HG03060 (cell line): ENCODE results near the gene TSEN54.

Source experiments
- ATAC-seq: cut with Tn5 transposase; IDR thresholded peaks from one replicate; pipeline ENCODE4 v1.9.1; 2021; ENCODE audit warnings: low read depth, moderate number of reproducible peaks; ENCODE audit not compliant: unreplicated experiment

TSEN54 gene

DNA sequence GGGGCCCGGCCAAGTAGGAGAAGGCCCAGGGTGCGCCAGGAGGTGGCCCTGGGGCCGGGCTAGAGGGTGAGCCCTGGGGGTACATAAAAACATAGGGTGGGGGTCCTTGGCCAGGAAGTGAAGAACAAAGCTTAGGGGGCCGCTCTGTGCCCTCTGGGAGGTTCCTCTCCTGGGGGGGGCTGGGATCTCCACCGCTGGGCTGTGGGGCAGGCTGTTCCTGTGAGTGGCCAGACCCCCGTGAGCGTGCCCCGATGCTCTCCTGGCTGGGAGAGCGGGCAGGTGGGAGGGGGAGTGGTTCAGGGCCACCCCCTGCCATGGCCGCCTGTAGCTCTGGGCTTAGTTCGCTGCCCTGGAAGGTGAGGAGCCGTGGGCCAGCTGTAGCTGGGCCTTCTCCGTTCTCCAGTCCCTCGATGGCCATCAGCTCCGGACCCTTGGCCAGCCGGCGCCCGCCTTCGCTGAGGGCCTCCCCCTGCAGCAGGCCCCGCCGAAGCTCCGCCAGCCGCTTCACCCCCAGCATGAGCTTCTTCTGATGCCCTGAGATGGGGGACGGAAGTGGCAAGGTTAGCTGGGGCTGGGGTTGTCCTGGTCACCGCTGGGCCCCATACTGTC, 13.5 kb upstream of the TSEN54 start:
- ATAC-seq = no peak

DNA sequence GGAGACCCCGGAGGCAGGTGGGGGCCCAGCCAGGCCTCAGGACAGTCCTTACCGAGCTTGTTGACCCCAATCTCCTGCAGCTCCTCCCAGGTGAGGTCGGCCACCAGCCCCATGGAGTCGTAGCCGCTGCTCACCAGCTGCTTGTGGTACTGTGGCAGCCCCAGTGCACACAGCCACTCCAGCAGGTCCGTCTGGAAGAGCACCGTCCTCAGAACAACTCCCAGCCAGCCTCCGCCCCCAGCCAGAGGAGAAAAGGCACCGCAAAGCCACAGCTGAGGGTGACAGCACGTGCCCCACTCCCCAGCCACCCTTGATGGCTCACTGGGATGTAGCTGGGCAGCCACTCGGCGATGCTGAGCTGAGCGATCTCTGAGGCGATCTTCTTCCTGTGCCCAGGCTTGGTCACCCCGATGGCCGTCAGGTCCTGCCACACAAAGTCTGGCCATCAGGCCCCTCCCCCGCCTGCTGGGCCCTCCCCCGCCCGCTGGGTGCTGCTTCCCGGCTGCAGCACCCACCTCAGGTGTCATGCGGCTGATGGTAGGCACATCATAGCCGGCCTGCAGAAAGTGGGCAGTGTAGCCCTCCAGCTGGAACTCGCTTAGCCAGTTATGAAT, 12.9 kb upstream of the TSEN54 start:
- ATAC-seq = no peak

DNA sequence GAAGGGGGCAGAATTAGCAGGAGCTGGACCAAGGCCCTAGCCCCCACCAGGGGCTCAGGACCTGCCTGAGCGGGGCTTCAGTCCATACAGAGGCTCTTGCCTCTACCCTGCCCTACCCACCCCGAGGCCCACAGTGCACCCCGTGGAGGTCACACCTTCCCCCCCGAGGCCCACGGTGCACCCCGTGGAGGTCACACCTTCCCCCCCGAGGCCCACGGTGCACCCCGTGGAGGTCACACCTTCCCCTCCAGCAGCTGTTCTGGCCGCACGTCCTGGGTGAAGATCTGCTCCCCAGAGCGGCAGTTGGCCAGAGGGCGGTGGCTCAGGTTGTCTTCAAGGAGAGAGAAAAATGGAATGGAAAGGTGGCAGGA, 12.4 kb upstream of the TSEN54 start:
- no peak for ATAC-seq

DNA sequence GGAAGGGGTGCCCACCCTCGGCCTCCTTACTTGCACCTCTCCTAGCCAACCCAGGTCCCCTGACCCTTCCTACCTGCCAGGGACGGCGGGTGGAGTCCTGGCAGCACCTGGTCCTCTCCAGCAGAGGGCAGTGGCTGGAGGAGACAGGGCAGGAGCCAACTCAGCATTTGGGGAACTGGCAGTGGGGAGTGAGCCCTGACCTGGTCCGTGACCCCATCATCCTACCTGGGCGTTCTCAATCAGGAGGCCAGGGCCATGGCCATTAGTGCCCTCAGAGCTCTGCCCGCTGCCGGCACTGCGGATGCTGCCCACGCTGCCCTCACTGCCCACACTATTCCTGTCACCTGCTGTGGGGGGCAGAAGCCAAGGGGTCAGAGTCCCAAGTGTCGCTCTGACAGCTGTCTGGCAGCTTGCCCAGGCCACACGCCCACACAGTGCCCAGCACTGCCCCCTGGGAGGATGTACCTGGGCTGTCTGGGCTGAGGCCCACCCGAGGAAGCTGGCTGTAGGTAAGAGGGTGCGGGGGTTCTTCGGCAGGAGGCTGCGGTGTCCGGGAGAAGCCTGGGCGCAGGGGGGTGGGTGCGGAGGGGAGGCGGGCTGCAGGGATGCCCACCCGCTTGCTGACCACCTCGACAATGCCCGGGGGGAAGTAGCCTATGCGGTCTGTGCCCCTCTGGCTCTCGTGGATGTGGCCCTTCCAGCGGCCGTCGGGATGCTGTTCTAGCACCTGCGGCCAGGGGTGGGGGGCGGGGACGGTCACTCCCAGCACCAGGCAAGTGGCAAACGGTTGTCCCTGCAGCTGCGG, 11.8 kb upstream of the TSEN54 start:
- ATAC-seq = no peak

DNA sequence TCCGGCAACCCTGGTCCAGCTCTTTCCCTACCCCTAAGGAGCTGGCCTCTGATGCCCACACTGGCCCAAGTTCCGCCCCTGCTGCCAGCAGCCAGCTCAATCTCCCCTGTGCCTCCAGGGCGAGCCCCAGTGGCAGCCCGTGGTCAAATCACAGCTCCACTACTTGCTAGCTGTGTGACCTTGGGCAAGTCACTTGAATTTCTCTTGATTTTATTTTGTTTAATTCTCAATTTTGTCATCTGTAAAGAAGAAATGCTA, 11.2 kb upstream of the TSEN54 start:
- ATAC-seq = no peak

DNA sequence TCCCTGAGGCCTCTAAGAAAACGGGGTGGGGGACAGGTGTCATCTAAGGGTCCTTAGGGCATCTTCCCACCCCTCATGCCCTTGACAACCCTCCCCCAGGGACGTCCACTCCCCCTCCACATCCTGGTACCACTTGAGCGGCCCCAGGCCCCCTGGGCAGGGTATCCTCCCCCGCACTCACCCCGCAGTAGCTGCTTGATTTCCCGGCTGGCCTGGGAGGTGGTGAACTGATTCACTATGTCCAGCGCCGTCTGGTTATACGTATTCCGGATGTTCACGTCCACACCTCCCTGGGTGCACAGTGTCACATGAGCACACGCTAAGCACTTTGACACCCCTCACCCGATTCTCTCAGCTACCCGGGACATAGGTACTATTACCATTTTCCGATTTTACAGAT, 10.7 kb upstream of the TSEN54 start:
- ATAC-seq = no peak

DNA sequence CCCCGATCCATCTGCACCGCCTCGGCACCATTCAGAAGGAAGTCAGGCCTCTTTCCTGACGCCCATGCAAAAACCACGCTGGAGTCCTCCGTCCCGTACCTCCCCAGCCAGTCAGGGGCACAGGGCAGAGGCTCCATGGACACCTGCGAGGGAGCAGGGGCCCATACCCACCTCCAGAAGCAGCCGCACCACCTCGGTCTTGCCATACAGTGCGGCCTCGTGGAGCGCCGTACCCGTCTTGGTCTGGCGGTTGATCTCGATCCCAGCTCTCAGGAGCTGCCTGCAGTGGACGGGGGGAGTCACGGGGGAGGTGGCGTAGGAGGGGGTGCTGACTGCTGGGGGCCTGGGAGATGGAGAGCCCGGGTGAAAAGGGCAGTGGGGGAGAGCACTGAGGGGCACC, 10.2 kb upstream of the TSEN54 start:
- no peak for ATAC-seq

DNA sequence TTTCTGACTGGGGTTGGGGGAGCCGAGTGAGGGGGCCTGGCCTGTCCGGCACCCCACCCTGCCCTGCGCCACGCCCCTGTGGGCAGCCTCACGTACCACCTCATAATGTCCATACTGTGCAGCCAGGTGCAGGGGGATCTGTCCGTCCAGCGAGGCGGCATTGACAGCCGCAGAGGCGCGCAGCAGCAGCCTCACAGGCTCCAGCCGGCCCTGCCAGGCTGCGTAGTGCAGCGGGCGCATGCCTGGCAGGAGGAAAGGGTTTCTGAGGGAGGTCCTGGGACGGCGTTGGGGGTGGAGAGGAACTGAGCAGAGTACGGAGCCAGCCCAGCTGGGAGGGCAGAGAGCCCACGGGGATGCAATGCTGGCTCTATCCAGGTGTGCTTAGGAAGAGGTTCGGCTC, 9.4 kb upstream of the TSEN54 start:
- ATAC-seq = no peak

DNA sequence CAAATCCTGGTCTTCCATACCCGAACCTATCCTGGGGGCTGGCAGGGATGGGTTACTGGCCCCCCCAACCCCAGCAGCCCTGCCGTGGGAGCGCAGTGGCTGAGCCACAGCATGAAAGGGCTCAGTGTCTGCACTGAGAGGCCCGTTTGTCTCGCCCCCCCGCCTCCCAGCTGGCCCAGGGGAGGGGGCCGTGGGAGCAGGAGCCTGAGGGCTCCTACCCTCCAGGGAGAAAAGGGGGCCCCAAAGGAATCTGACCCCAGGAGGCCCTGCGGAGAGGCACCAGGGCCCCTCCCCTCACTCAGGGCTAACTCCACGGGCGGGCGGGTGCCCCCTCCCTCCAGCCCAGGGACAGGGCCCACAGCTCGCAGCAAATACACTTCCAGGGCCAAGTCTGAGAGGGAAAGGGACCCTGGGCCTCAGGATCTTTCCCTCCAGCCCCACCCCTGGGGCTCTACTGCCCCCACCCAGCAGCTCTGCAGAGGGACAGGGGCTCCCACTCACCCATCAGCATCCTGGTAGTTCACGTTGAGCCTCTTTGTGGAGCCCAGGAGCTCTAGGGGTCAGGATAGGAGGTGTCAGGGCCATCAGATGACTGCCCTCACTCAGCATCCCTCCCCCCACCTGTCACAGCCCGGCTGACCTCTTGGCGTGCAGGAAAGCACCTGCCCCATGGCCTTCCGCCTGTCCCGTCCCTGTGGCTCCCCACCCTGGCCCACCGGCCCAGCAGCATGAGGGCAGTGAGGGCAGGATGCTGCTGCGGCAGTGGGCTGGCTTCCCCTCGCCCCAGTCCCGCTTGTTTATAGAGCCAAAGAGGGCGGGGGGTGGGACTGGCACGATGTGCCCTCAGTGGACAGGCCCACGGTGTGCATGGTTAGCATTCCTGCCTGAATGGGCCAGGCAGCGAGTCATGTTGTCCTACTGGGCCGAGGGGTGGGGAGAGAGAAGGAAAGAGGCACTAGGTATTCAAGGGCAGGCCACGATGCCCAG, 8.3 kb upstream of the TSEN54 start:
- ATAC-seq = no peak

DNA sequence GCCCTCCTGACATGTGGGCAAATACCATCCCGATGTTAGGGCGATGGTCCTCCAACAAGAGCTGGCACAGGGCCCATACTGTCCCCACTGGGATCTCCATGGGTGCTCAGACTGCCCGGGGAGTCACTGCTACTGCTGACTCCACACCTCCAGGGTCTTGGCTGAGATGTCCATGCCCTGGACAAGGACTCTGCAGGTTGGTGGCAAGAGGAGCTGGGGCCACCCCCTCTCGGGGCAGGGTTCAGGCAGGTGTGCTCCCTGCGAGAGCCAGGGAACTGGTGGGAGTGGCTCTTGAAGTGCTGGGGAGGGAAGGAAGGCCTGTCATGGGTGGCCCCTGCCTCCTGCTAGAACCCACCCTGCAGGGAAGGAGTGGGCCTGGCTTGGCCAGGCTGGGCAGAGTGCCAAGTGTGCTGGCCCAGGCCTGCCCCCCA, 7.4 kb upstream of the TSEN54 start:
- no peak for ATAC-seq

DNA sequence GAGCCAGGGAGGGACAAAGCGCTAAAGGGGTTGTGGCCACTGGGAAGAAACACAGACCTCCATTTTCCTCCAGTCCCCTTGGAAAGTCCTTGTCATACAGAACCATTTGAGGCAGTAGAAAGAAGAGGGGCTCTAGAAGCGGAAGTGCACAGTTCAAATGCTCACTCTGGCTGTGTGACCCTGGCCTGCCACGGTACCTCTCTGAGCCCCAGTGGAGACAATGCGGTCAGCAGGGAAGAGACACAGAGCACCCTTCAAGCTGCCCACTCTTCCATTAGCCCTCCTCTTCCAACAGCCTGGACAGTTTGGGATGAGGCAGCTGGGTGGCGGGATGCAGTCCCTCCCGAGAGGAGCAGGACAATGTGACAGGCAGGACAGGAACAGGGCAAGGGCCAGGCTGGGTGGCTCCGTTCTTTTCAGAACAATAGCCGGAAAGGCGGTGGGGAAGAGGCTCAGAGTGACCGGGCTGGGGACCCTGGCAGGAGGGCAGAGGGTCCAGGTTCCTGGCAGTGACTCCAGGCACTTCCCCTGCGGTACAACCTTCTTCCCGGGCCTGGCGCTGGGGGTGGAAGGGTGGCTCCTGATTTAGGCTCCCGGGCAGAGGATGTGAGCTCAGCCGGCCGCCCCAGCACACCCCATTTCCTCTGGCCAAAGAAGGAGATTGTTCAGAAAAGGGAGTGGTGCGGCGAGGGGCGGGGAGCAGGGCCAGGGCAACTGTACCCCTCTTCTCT, 6.6 kb upstream of the TSEN54 start:
- no peak for ATAC-seq

DNA sequence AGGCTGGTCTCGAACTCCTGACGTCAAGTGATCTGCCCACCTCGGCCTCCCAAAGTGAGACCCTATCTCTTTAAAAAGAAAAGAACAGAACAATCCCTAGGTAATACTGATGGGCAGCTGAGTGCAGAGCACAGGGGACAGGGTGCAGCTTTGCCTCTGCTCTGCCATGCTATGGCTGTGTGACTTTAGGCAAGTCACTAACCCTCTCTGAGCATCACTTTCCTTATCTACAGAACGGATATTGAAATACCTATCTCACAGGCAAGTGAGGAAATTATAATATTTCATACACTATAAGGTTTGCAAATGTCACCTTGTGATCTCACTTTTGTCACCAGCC, 5.1 kb upstream of the TSEN54 start:
- ATAC-seq = no peak

DNA sequence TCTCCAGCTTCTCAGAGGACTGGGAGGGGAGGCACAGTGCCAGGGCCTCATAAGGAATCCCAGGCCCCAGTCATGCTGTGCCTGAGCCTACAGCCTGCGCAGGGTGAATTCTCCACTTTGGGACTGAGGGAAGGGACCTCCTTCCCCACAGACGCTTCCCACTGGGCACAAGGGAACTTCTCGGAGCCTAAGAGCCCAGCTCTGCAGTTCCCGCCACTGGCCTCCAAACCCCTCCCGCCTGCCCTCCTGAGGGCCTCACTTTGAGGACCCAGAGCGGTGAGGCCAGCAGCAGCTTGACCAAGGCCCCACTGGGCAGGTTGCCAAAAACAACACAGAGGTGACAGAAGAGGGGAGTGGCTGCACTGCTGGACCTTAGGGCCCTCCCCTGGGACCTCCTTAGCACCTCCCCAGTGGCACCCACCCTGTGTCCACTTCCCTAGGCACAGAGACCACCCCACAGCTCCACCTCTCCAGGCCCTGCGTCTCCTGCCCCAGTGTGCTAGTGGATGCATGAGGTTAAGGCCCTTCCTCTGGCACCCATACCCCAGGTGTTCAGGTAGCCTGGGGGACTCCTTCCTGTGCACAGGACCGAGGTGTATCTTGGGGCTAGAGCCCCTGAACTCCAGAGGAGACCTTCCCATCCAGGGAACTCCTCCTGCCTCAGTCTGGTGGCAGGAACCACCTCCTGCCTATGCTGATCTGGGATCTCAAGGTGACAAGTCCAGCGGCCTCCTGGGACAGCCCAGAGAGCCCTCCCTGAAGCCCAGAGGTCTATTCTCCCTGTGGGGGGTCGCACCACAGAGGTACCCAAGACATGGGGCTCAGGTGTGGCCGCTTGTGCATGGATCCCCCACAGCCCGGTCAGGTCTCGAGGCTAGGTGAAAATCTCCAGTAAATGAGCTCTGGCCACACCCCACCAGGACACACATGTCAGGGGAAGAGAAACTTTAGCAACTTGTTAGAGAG, 4.4 kb upstream of the TSEN54 start:
- no peak for ATAC-seq

DNA sequence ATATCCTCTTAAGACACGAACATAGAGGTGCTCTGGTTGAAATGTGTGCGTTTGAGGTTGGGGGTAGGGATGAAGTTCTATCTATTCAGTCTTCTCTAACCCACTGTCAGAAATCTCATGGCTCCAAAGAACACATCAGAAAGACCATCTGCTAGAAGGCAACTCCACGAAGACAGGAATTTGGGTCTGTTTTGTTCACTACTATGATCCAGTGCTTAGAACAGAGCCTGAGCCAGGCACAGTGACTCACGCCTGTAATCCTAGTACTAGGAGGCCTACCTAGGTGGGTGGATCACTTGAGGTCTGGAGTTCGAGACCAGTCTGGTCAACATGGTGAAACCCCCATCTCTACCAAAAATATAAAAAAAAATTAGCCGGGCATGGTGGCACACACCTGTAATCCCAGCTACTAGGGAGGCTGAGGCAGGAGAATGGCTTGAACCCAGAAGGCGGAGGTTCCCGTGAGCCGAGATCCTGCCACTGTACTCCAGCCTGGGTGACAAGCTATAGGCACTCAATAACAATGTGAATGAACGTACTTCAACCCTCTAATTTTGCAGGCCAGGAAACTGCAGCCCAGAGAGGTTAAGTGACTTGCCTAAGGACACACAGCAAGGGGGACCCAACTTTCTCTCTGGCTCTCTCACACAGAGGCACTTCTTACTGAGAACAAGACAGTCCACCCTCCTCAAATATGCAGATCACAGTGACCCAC, 3.2 kb upstream of the TSEN54 start:
- ATAC-seq = no peak

DNA sequence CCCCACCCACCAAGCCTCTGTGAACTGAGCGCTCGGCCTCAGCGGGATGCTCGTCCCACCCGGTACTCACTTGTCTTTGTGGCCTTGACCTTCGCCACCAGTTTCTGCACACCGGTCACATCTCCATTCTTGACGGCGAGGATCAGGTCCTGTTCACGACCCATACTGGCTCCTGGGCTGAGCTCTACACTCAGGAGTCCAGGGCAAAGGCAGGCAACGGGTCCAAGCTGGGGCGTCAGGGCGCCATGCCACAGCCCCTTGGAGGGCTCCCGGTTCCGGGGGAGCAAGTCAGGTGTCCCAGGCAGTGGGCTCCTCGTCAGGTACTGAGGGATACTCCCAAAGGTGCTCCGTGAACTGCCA, 2.7 kb upstream of the TSEN54 start:
- ATAC-seq = no peak

DNA sequence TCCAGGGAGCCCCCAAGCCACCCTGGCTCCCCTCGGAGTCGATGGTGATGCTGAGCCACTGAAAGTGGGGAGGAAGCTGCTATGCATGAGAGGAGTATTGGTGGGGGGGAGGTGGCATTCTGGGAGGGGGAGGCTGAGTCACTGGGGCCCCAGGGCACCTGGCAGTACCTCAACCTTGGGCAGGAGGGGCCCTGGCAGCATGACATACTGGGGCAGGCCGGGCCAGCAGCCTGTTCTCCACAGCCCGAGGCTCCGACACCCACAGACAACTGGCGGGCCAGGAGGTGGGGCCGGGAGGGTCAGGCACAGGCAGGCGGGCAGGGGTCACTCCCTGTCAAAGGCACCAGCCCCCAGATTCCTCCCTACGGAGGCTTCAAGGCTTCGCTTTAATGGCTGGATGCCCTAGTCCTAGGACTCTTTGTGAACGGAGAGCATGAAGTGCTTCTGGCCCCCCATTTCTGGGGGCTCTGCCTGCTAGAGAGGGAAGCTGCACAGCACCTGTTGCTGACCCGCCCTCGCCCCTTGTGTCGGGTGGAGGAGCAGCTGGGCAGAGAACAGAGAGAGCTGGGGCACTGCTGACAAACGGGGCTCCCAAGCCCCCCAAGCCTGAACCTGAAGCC, 1.9 kb upstream of the TSEN54 start:
- ATAC-seq = no peak

DNA sequence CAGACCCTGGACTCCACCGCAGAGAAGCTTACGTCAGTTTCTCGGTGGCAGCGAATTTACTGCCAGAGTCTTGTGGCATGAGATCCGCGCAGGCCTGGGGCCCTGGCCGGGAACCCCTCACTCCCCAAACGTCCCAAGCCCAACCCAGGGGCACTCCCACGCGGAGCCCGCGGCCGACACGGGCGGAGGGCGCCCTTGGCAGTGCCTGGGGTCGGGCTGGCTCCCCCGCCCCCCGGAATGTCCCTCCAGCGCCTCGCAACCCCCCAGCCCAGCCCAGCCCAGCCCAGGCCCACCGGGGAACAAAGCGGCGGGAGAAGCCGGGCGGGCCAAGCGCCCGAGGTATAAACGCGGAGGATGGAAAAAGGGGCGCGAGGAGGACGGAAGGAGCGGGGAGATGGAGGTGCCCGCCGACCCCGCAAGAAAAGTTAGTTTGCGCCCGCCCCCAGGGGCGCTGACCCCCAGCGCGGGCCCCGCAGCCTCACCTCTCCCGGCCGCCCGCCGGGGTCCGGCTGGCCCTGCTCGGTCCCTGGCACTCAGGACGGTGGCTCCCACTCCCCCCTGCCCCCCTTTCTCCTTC, 1.3 kb upstream of the TSEN54 start:
- ATAC-seq = no peak
